ENCODE results near the gene PCSK7. TPM values are rescaled to one million over a fixed set of nuclear protein-coding genes. Genes with fewer than 3 reads are reported as not detected.

The PCSK7 gene
- total RNA-seq, 1 donor from 2014 or later, result 14.2 TPM

DNA sequence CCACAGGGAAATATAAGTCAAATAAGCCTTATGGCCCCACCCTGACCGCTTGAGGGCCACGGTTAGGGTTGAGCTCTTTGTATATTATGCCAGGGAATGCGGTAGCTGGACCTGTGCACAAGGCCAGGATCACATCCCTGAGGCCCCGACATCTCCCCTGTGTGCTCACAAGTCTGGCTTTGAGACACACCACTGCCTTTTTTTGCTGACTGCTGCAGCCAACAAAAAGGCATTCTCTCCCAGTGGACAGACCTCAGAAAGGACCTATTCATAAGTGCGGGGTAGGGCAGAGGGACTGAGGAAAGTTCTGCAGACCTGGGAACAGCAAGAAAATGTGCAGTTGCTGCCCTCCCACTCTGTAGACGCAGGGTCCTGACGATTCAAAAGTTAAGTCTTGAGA lies 56.8 kb downstream of the PCSK7 start:
- no peak overlapping the region for H3K4me3 ChIP-seq
- no peak overlapping the region for H3K27ac Mint-ChIP-seq
- no peak for DNase-seq (ENCODE audit: low spot score)
- no peaks in the 10 kb centered on the region for H3K79me2 ChIP-seq (ENCODE audit: low read depth)
- H2AFZ ChIP-seq (replicated peaks), result no peak overlapping the region
- no peak overlapping the region for H3K9ac ChIP-seq
- no peaks in the 10 kb centered on the region for H3K36me3 ChIP-seq
- peaks cover 57% of the 10 kb centered on the region for H3F3A ChIP-seq (ENCODE audit: low read depth)
- no peaks in the 10 kb centered on the region for H3K9me3 ChIP-seq (ENCODE audit: low read depth)
- H4K20me1 ChIP-seq (ENCODE audit: low read depth), result peaks cover 24% of the 10 kb centered on the region
- no peak overlapping the region for H3K4me2 ChIP-seq
- peaks cover 5% of the 10 kb centered on the region for H3K27me3 Mint-ChIP-seq (ENCODE audit: insufficient read depth, low read depth)
- H3K36me3 Mint-ChIP-seq, result peaks cover 3% of the 10 kb centered on the region
- peaks cover 33% of the 10 kb centered on the region for H3K4me1 Mint-ChIP-seq
- TF ChIP-seq CTCF (IDR thresholded peaks at IDR 0.05) (no peak), EZH2phosphoT487 (IDR thresholded peaks at IDR 0.05) (no peak), EZH2 (IDR thresholded peaks at IDR 0.05) (no peak)
- H3K27ac ChIP-seq, result no peak overlapping the region
- H3K9me3 Mint-ChIP-seq, result no peaks in the 10 kb centered on the region
- peak overlapping the region; percentile 8 for H3K4me3 Mint-ChIP-seq
- no peaks in the 10 kb centered on the region for H3K27me3 ChIP-seq
- peaks cover 41% of the 10 kb centered on the region for H3K4me1 ChIP-seq

DNA sequence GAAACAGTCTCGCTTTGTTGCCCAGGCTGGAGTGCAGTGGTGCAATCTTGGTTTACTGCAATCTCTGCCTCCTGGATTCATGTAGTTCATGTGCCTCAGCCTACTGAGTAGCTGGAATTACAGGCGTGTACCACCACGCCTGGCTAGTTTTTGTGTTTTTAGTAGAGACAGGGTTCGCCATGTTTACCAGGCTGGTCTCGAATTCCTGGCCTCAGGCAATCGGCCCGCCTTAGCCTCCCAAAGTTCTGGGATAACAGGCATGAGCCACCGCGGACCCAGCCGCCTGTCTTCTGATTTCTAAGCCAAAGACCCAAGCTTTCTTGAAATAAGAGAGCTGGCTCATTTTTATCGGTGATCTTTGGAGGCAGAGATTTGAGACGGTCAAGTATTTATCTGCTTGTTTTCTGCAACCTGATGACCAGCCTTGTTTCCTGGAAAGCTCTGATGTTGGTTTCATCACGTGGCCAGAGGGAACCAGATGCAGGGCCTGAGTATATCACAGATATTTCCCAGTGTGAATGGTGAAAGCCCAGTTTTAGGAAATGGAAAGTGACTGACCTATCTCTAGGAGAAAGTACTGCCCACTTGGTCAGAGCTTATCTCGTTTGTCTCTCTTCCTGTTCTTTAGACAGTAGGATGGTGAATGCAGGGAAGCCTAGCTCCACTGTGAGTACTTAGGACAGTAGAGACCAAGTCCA lies 59.0 kb downstream of the PCSK7 start:
- Mint-ChIP-seq H3K27ac (no peak overlapping the region), H3K27me3 (ENCODE audit: insufficient read depth, low read depth) (peaks cover 5% of the 10 kb centered on the region), H3K9me3 (no peaks in the 10 kb centered on the region), H3K4me3 (no peak overlapping the region), H3K36me3 (peaks cover 5% of the 10 kb centered on the region), H3K4me1 (peaks cover 20% of the 10 kb centered on the region)
- Histone ChIP-seq H3K27me3 (no peaks in the 10 kb centered on the region), H3K4me2 (no peak overlapping the region), H2AFZ (replicated peaks) (no peak overlapping the region), H3K9ac (peak overlapping the region; percentile 3), H3K4me3 (no peak overlapping the region), H3K4me1 (peaks cover 35% of the 10 kb centered on the region), H3K79me2 (ENCODE audit: low read depth) (peaks cover 9% of the 10 kb centered on the region), H3K9me3 (ENCODE audit: low read depth) (no peaks in the 10 kb centered on the region), H3F3A (ENCODE audit: low read depth) (peaks cover 48% of the 10 kb centered on the region), H3K36me3 (peaks cover 2% of the 10 kb centered on the region), H4K20me1 (ENCODE audit: low read depth) (peaks cover 41% of the 10 kb centered on the region), H3K27ac (peak overlapping the region; percentile 57)
- no peak for DNase-seq (ENCODE audit: low spot score)
- TF ChIP-seq EZH2 (IDR thresholded peaks at IDR 0.05), result no peak
- TF ChIP-seq EZH2phosphoT487 (IDR thresholded peaks at IDR 0.05), result no peak
- no peak for TF ChIP-seq CTCF (IDR thresholded peaks at IDR 0.05)

DNA sequence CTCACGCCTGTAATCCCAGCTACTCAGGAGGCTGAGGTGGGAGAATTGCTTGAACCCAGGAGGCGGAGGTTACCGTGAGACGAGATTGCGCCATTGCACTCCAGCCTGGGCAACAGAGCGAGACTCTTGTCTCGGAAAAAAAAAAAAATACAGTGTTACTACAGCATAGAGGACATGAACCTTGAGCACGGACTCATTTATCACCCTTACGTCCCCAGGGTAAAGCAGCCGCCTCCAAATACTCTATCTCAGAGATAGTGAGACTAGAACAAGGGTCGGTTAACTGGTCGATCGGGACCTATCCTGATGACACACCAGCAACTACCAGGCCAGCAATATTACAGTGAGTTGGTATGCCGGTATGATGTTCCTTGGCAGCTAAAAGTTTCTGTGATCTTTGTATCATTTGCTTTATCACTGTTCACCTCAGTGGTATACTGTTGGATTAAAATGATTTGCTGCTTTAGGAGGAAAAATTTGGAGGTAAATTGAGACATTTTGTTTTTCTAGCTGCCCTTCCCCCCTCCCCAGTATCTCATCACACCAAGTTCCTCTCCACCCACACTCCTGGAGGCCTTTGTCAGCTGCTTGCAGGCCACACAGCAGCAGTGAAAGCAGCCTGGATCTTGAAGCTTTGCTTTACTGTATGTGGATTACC lies 60.3 kb downstream of the PCSK7 start:
- Histone ChIP-seq H3K4me3 (no peak overlapping the region), H3K9ac (no peak overlapping the region), H3K27ac (peak overlapping the region; percentile 85), H3K79me2 (ENCODE audit: low read depth) (peaks cover 9% of the 10 kb centered on the region), H2AFZ (replicated peaks) (no peak overlapping the region), H3K4me2 (peak overlapping the region; percentile 64), H3K36me3 (peaks cover 8% of the 10 kb centered on the region), H3F3A (ENCODE audit: low read depth) (peaks cover 48% of the 10 kb centered on the region), H3K4me1 (peaks cover 35% of the 10 kb centered on the region), H4K20me1 (ENCODE audit: low read depth) (peaks cover 52% of the 10 kb centered on the region), H3K27me3 (no peaks in the 10 kb centered on the region), H3K9me3 (ENCODE audit: low read depth) (no peaks in the 10 kb centered on the region)
- peaks cover 17% of the 10 kb centered on the region for H3K4me1 Mint-ChIP-seq
- H3K9me3 Mint-ChIP-seq, result no peaks in the 10 kb centered on the region
- peaks cover 5% of the 10 kb centered on the region for H3K36me3 Mint-ChIP-seq
- TF ChIP-seq CTCF (IDR thresholded peaks at IDR 0.05), result no peak
- no peak for TF ChIP-seq EZH2phosphoT487 (IDR thresholded peaks at IDR 0.05)
- TF ChIP-seq EZH2 (IDR thresholded peaks at IDR 0.05), result no peak
- peak overlapping the region; percentile 21 for H3K27ac Mint-ChIP-seq
- peaks cover 5% of the 10 kb centered on the region for H3K27me3 Mint-ChIP-seq (ENCODE audit: insufficient read depth, low read depth)
- H3K4me3 Mint-ChIP-seq, result peak overlapping the region; percentile 3
- DNase-seq (ENCODE audit: low spot score), result peak; percentile 46

Measured in neural progenitor cell (in vitro differentiated cells).